HEK293 (cell line): ENCODE results near the gene PRPF38B.

Experiments used
- CTCF ChIA-PET: fragments of 350-600 bp; formaldehyde crosslinking; extraction: SDS; loops from one replicate; lab custom pipeline; 2021; ENCODE audit warnings: antibody characterized with exemption; lab: Yijun Ruan, JAX
- POLR2A ChIA-PET: fragments of 300-600 bp; formaldehyde crosslinking; extraction: SDS; loops from one replicate; lab custom pipeline; 2020; ENCODE audit warnings: antibody characterized with exemption, inconsistent platforms; lab: Yijun Ruan, JAX
- H3K27ac ChIP-seq: fragments of 200-500 bp; sonication (Bioruptor generic); 2 replicates; pipeline ENCODE4 v1.5.1; 2014; ENCODE audit warnings: low read depth, low read length, control low read depth, inconsistent platforms; ENCODE audit errors: extremely low read depth
- H3K36me3 ChIP-seq, 2 experiments: fragments of 200-500 bp in 1 of 2; sonication (Bioruptor generic) in 1 of 2; 1 replicate in 1 of 2; 2 replicates in 1 of 2; pipeline ENCODE4 v1.5.1; 2014 to 2017; ENCODE audit warnings: inconsistent platforms in 2 of 2, low read length in 2 of 2; ENCODE audit not compliant: control insufficient read depth in 2 of 2, insufficient read depth in 1 of 2
- H3K4me1 ChIP-seq: fragments of 200-500 bp; sonication (Bioruptor generic); 2 replicates; pipeline ENCODE4 v1.5.1; 2014; ENCODE audit warnings: mild to moderate bottlenecking, low read length, inconsistent platforms; ENCODE audit not compliant: control insufficient read depth, insufficient read depth
- H3K4me3 ChIP-seq: 2 replicates; pipeline ENCODE4 v1.5.1; 2011; ENCODE audit warnings: low read depth, mild to moderate bottlenecking, control low read depth, low read length, moderate library complexity
- H3K9me3 ChIP-seq: fragments of 200-500 bp; sonication (Bioruptor generic); 2 replicates; pipeline ENCODE4 v1.5.1; 2014; ENCODE audit warnings: low read depth, low read length, inconsistent platforms; ENCODE audit not compliant: control insufficient read depth, insufficient read depth
- BCL11B ChIP-seq: fragments of 450-650 bp; formaldehyde crosslinking; IDR thresholded peaks from 2 replicates; pipeline ENCODE4 v1.5.1; 2016; ENCODE audit warnings: low read depth, missing biosample characterization, missing genetic modification characterization
- EGR2 ChIP-seq: fragments of 450-650 bp; formaldehyde crosslinking; IDR thresholded peaks from 2 replicates; pipeline ENCODE4 v1.5.1; 2016; ENCODE audit warnings: low read depth, missing biosample characterization, missing genetic modification characterization
- GLI2 ChIP-seq: fragments of 450-650 bp; formaldehyde crosslinking; IDR thresholded peaks from 2 replicates; pipeline ENCODE4; 2017; ENCODE audit warnings: missing biosample characterization, missing genetic modification characterization, low read depth, borderline replicate concordance
- GLIS1 ChIP-seq: fragments of 450-650 bp; formaldehyde crosslinking; IDR thresholded peaks from 2 replicates; pipeline ENCODE4 v1.5.1; 2016; ENCODE audit warnings: missing biosample characterization, missing genetic modification characterization
- HOXA7 ChIP-seq: sonication (generic); formaldehyde crosslinking; IDR thresholded peaks from 2 replicates; pipeline ENCODE4 v1.8.1; 2022; ENCODE audit warnings: missing genetic modification reagents, borderline replicate concordance
- MYNN ChIP-seq: fragments of 450-650 bp; formaldehyde crosslinking; IDR thresholded peaks from 2 replicates; pipeline ENCODE4 v1.5.1; 2016; ENCODE audit warnings: missing biosample characterization, missing genetic modification characterization, borderline replicate concordance
- SCRT1 ChIP-seq: fragments of 450-650 bp; formaldehyde crosslinking; IDR thresholded peaks from 2 replicates; pipeline ENCODE4 v1.5.1; 2016; ENCODE audit warnings: missing biosample characterization, missing genetic modification characterization, borderline replicate concordance
- SCRT2 ChIP-seq: fragments of 450-650 bp; formaldehyde crosslinking; IDR thresholded peaks from 2 replicates; pipeline ENCODE4 v1.5.1; 2016; ENCODE audit warnings: missing biosample characterization, missing genetic modification characterization
- WT1 ChIP-seq: fragments of 450-650 bp; formaldehyde crosslinking; IDR thresholded peaks from 2 replicates; pipeline ENCODE4 v1.5.1; 2016; ENCODE audit warnings: missing biosample characterization, missing genetic modification characterization
- ZBTB7A ChIP-seq: fragments of 450-650 bp; formaldehyde crosslinking; IDR thresholded peaks from 2 replicates; pipeline ENCODE4 v1.5.1; 2016; ENCODE audit warnings: low read depth, missing biosample characterization, missing genetic modification characterization
- ZEB2 ChIP-seq: fragments of 450-650 bp; formaldehyde crosslinking; IDR thresholded peaks from 2 replicates; pipeline ENCODE4 v1.5.1; 2016; ENCODE audit warnings: missing biosample characterization, missing genetic modification characterization
- ZFP69B ChIP-seq: fragments of 450-650 bp; formaldehyde crosslinking; IDR thresholded peaks from 2 replicates; pipeline ENCODE4 v1.5.1; 2016; ENCODE audit warnings: missing biosample characterization, missing genetic modification characterization
- ZNF184 ChIP-seq: fragments of 450-650 bp; IDR thresholded peaks from 2 replicates; pipeline ENCODE4 v1.5.1; 2018; ENCODE audit warnings: missing biosample characterization, mild to moderate bottlenecking, missing genetic modification characterization
- ZNF23 ChIP-seq: fragments of 450-650 bp; formaldehyde crosslinking; IDR thresholded peaks from 2 replicates; pipeline ENCODE4 v1.5.1; 2016; ENCODE audit warnings: missing biosample characterization, missing genetic modification characterization, borderline replicate concordance
- ZNF274 ChIP-seq, 2 experiments: fragments of 200-500 bp in 1 of 2; fragments of 450-650 bp in 1 of 2; sonication (Bioruptor generic) in 1 of 2; formaldehyde crosslinking in 1 of 2; IDR thresholded peaks; 2 replicates each; pipeline versions ENCODE4 v1.5.1 to v1.6.1; 2014 to 2016; ENCODE audit warnings: borderline replicate concordance in 1 of 2, inconsistent platforms in 1 of 2, low read length in 1 of 2, missing biosample characterization in 1 of 2, missing genetic modification characterization in 1 of 2
- ZNF280D ChIP-seq: fragments of 450-650 bp; formaldehyde crosslinking; IDR thresholded peaks from 2 replicates; pipeline ENCODE4 v1.5.1; 2016; ENCODE audit warnings: missing biosample characterization, missing genetic modification characterization
- ZNF341 ChIP-seq: fragments of 450-650 bp; formaldehyde crosslinking; IDR thresholded peaks from 2 replicates; pipeline ENCODE4; 2016; ENCODE audit warnings: low read depth, missing biosample characterization, missing genetic modification characterization
- ZNF354C ChIP-seq: fragments of 450-650 bp; formaldehyde crosslinking; IDR thresholded peaks from 2 replicates; pipeline ENCODE4 v1.5.1; 2016; ENCODE audit warnings: missing biosample characterization, missing genetic modification characterization, low read depth, borderline replicate concordance
- ZNF501 ChIP-seq: fragments of 450-650 bp; formaldehyde crosslinking; IDR thresholded peaks from 2 replicates; pipeline ENCODE4 v1.5.1; 2016; ENCODE audit warnings: missing biosample characterization, missing genetic modification characterization
- ZNF529 ChIP-seq: fragments of 450-650 bp; formaldehyde crosslinking; IDR thresholded peaks from 2 replicates; pipeline ENCODE4 v1.5.1; 2017; ENCODE audit warnings: missing genetic modification characterization, missing biosample characterization; ENCODE audit not compliant: insufficient replicate concordance
- ZNF596 ChIP-seq: fragments of 450-650 bp; IDR thresholded peaks from 2 replicates; pipeline ENCODE4 v1.5.0; 2018; ENCODE audit warnings: missing biosample characterization, mild to moderate bottlenecking, missing genetic modification characterization, moderate library complexity
- ZNF645 ChIP-seq: fragments of 450-650 bp; formaldehyde crosslinking; IDR thresholded peaks from 2 replicates; pipeline ENCODE4; 2016; ENCODE audit warnings: missing biosample characterization, missing genetic modification characterization
- ZNF654 ChIP-seq: fragments of 450-650 bp; formaldehyde crosslinking; IDR thresholded peaks from 2 replicates; pipeline ENCODE4 v1.5.1; 2016; ENCODE audit warnings: low read depth, missing biosample characterization, missing genetic modification characterization
- ZNF692 ChIP-seq: fragments of 450-650 bp; formaldehyde crosslinking; IDR thresholded peaks from 2 replicates; pipeline ENCODE4 v1.5.1; 2016; ENCODE audit warnings: missing biosample characterization, missing genetic modification characterization
- ZNF830 ChIP-seq: fragments of 450-650 bp; IDR thresholded peaks from 2 replicates; pipeline ENCODE4 v1.5.0; 2018; ENCODE audit warnings: missing biosample characterization, missing genetic modification characterization, low read depth, mild to moderate bottlenecking, moderate library complexity

PRPF38B gene

GRCh38 chr1:108734171-108734865 is 42.2 kb downstream of the PRPF38B start (continued):
- TF ChIP-seq ZNF645 (tag by site-specific recombination) (no peak), ZNF654 (tag by site-specific recombination) (no peak), ZNF184 (tag by site-specific recombination) (no peak), ZNF830 (tag by site-specific recombination) (no peak)
- TF ChIP-seq, all 188 proteins: peak for 0

- no peak overlapping the region for H3K27ac ChIP-seq
- no peaks in the 10 kb centered on the region for H3K4me1 ChIP-seq
- H3K9me3 ChIP-seq: no peaks in the 10 kb centered on the region
- POLR2A ChIA-PET: no interaction called here
- TF ChIP-seq SCRT1 (tag by site-specific recombination) (peak; percentile 80; the same call in 1 of the 2 replicates), EGR2 (tag by site-specific recombination) (0 out of 2 replicates have a peak, but pooled peaks have one; percentile 23), SCRT2 (peak; percentile 86), ZEB2 (no peak)
- H3K36me3 ChIP-seq: no peaks in the 10 kb centered on the region
- H3K4me3 ChIP-seq: no peak overlapping the region
- CTCF ChIA-PET: no interaction called here
These were observed 50.1 kb downstream of the PRPF38B start for GRCh38 chr1:108742253-108742652.

GRCh38 chr1:108745980-108746381 is 53.9 kb downstream of the PRPF38B start:
- Histone ChIP-seq H3K9me3 (no peaks in the 10 kb centered on the region), H3K36me3 (no peaks in the 10 kb centered on the region), H3K4me3 (no peak overlapping the region), H3K27ac (no peak overlapping the region), H3K4me1 (peaks cover 2% of the 10 kb centered on the region; the same call in 1 of the 2 replicates)
- TF ChIP-seq ZNF23 (tag by site-specific recombination) (no peak), ZNF341 (tag by site-specific recombination) (no peak), ZNF501 (tag by site-specific recombination) (no peak), ZNF274 (IDR thresholded peaks at IDR 0.05; ENCODE audit: low read length) (no peak), ZNF274 (tag by site-specific recombination; IDR thresholded peaks at IDR 0.05; ENCODE audit: borderline replicate concordance) (no peak), ZNF184 (tag by site-specific recombination) (0 out of 2 replicates have a peak, but pooled peaks have one; percentile 18), MYNN (tag by site-specific recombination) (no peak), GLIS1 (tag by site-specific recombination) (no peak), ZNF354C (no peak), BCL11B (tag by site-specific recombination) (no peak), GLI2 (tag by site-specific recombination) (peak; percentile 24; the same call in 1 of the 2 replicates), HOXA7 (CRISPR knock-in tag) (no peak), ZNF692 (no peak), ZNF596 (no peak), ZNF529 (tag by site-specific recombination) (no peak), ZBTB7A (tag by site-specific recombination) (no peak), ZFP69B (tag by site-specific recombination) (no peak), WT1 (tag by site-specific recombination) (no peak), ZNF654 (tag by site-specific recombination) (0 out of 2 replicates have a peak, but pooled peaks have one; percentile 4), ZNF280D (tag by site-specific recombination) (0 out of 2 replicates have a peak, but pooled peaks have one; percentile 6)
- ChIA-PET CTCF (interaction anchor here (0.8 to 1.4 kb wide), 5 partner anchors 11 to 41 kb away, joined by 3 to 6 read pairs (median 3); no protein-coding TSS in a partner anchor), POLR2A (no interaction called here)
